Measurements from ENCODE around the gene USP20. TPM values are rescaled to one million over a fixed set of nuclear protein-coding genes. Genes with fewer than 3 reads are reported as not detected.

USP20 gene
- polyA plus RNA-seq, 1 donor = 17.5 TPM

GRCh38 chr9:129919841-129920240, 84.6 kb downstream of the USP20 start:
- DNase-seq = no peak

GRCh38 chr9:129921905-129922304, 86.6 kb downstream of the USP20 start:
- no peak for DNase-seq

DNA sequence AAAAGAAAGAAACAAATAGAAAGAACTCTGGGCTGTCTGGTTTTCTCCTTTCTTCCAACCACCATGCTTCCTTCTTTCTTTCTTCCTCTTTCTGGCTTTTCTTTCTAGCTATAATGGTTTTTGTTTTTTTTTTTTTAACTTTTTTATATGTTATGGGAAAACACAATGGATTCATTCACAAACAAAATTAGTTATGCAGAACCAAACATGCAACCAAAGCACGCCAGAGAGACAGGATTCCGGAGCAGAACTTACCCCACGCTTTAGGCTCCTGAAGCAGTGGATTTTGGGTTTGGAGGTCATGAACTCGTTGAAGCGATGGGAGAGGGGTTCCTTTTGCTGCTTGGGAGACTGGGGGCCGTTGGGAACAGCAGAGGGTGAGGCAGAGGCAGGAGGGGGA, 88.3 kb downstream of the USP20 start:
- DNase-seq = no peak

GRCh38 chr9:129929496-129930125, 94.4 kb downstream of the USP20 start:
- no peak for DNase-seq

GRCh38 chr9:129930743-129931142, 95.5 kb downstream of the USP20 start:
- DNase-seq = no peak

Other genes starting within 250 kb of the USP20 start
- 0.26 TPM for gene C9orf50, start 214.4 kb upstream of the USP20 start, polyA plus RNA-seq (ENCODE audit: insufficient read length)
- gene NTMT1, start 209.3 kb upstream of the USP20 start, polyA plus RNA-seq (ENCODE audit: insufficient read length) = 40.1 TPM
- gene ASB6, start 193.3 kb upstream of the USP20 start, polyA plus RNA-seq (ENCODE audit: insufficient read length) = 15.2 TPM
- 2.9 TPM for gene PRRX2, start 169.8 kb upstream of the USP20 start, polyA plus RNA-seq (ENCODE audit: insufficient read length)
- 9.2 TPM for gene PTGES, start 82.4 kb upstream of the USP20 start, polyA plus RNA-seq (ENCODE audit: insufficient read length)
- gene TOR1B, start 32.3 kb upstream of the USP20 start, polyA plus RNA-seq (ENCODE audit: insufficient read length) = 13.6 TPM
- gene TOR1A, start 11.3 kb upstream of the USP20 start, polyA plus RNA-seq (ENCODE audit: insufficient read length) = 21.6 TPM
- gene C9orf78, start 183 bp upstream of the USP20 start, polyA plus RNA-seq (ENCODE audit: insufficient read length) = 37.0 TPM
- 19.8 TPM for gene FNBP1, start 207.7 kb downstream of the USP20 start, polyA plus RNA-seq (ENCODE audit: insufficient read length)
- gene GPR107, start 218.4 kb downstream of the USP20 start, polyA plus RNA-seq (ENCODE audit: insufficient read length) = 33.9 TPM